GM23248 (cell line): ENCODE data around the gene WDR46.

Source experiments
- EZH2 ChIP-seq: fragments of 200-600 bp; sonication (generic); IDR thresholded peaks from 2 replicates; pipeline ENCODE4 v1.6.1; 2018; ENCODE audit warnings: antibody characterized with exemption, mild to moderate bottlenecking; ENCODE audit not compliant: insufficient read depth, poor library complexity, severe bottlenecking
- EZH2phosphoT487 ChIP-seq: fragments of 200-600 bp; sonication (generic); IDR thresholded peaks from 2 replicates; pipeline ENCODE4 v1.6.1; 2018; ENCODE audit warnings: antibody characterized with exemption, moderate library complexity, mild to moderate bottlenecking, low read depth; ENCODE audit not compliant: insufficient read depth

- TF ChIP-seq EZH2 (no peak), EZH2phosphoT487 (no peak)
These were observed 52.7 kb downstream of the WDR46 start for GRCh38 chr6:33236328-33236727.
